Upper lobe of right lung (tissue), 1 donor: ENCODE data around the gene SPRR4. TPM values are rescaled to one million over a fixed set of nuclear protein-coding genes. Genes with fewer than 3 reads are reported as not detected.

ENCODE experiments used
- ATAC-seq: fragments of 200-7000 bp; cut with Tn5 transposase; one replicate; pipeline ENCODE4 v1.9.1; 2020; ENCODE audit warnings: mild to moderate bottlenecking, moderate library complexity
- DNase-seq: peaks from one replicate; pipeline ENCODE4 v3.0.0-alpha.2; 2020
- H3K27ac ChIP-seq: fragments of 200-600 bp; one replicate; pipeline ENCODE4 v1.8.0; 2022
- H3K27me3 ChIP-seq: fragments of 200-600 bp; one replicate; pipeline ENCODE4 v1.8.0; 2022; ENCODE audit warnings: mild to moderate bottlenecking
- H3K36me3 ChIP-seq: fragments of 200-600 bp; one replicate; pipeline ENCODE4 v1.8.0; 2022
- H3K4me1 ChIP-seq: fragments of 200-600 bp; one replicate; pipeline ENCODE4 v1.8.0; 2022
- H3K4me3 ChIP-seq: fragments of 200-600 bp; one replicate; pipeline ENCODE4 v1.8.0; 2022; ENCODE audit warnings: mild to moderate bottlenecking
- H3K9me3 ChIP-seq: fragments of 200-600 bp; one replicate; pipeline ENCODE4 v1.8.0; 2022
- CTCF ChIP-seq: fragments of 200-600 bp; IDR thresholded peaks from one replicate; pipeline ENCODE4 v1.8.0; 2022; ENCODE audit warnings: antibody characterized with exemption
- intact Hi-C: fragments of 100-400 bp; cut with DNase I; formaldehyde crosslinking; loops from one replicate; pipeline ENCODE4 v1.11.0; 2022
- total RNA-seq: library from RNA; stranded (reverse); fragmentation: NEBNext Ultra II Directional; extraction: Animal tissue kit (Norgen Biotek cat#: 25700); gene quantifications from one replicate; pipeline ENCODE4 v1.2.1, GENCODE V29; 2021
- donor health status: DM: no; HTN: yes; CAD: no; lungs with severe emphysema.

Gene SPRR4
- total RNA-seq, 1 donor from 2014 or later: not detected

- Histone ChIP-seq H3K36me3 (no peaks in the 10 kb centered on the region), H3K27ac (no peak overlapping the region), H3K4me1 (no peaks in the 10 kb centered on the region), H3K9me3 (no peaks in the 10 kb centered on the region), H3K27me3 (no peaks in the 10 kb centered on the region), H3K4me3 (no peak overlapping the region)
- DNase-seq: no peak
- no peak for TF ChIP-seq CTCF
- intact Hi-C loops: no loop called here
- peak; percentile 12 for ATAC-seq
Measured at GRCh38 chr1:152960452-152961044, 9.9 kb upstream of the SPRR4 start.

GRCh38 chr1:152961226-152961891 lies 9.1 kb upstream of the SPRR4 start:
- no peak for TF ChIP-seq CTCF
- Histone ChIP-seq H3K27me3 (no peaks in the 10 kb centered on the region), H3K27ac (no peak overlapping the region), H3K9me3 (no peaks in the 10 kb centered on the region), H3K4me1 (no peaks in the 10 kb centered on the region), H3K36me3 (no peaks in the 10 kb centered on the region), H3K4me3 (no peak overlapping the region)
- intact Hi-C loops: no loop called here
- no peak for DNase-seq
- ATAC-seq: no peak

GRCh38 chr1:152962876-152963415 lies 7.5 kb upstream of the SPRR4 start:
- no peaks in the 10 kb centered on the region for H3K27me3 ChIP-seq
- H3K4me1 ChIP-seq: no peaks in the 10 kb centered on the region
- intact Hi-C loops: no loop called here
- H3K27ac ChIP-seq: no peak overlapping the region
- DNase-seq (no peak), ATAC-seq (no peak)
- no peaks in the 10 kb centered on the region for H3K36me3 ChIP-seq
- H3K4me3 ChIP-seq: no peak overlapping the region
- H3K9me3 ChIP-seq: no peaks in the 10 kb centered on the region
- no peak for TF ChIP-seq CTCF

- TF ChIP-seq CTCF: no peak
- DNase-seq (no peak), ATAC-seq (no peak)
- Histone ChIP-seq H3K36me3 (no peaks in the 10 kb centered on the region), H3K9me3 (no peaks in the 10 kb centered on the region), H3K27ac (no peak overlapping the region), H3K4me1 (no peaks in the 10 kb centered on the region), H3K27me3 (no peaks in the 10 kb centered on the region), H3K4me3 (no peak overlapping the region)
- intact Hi-C loops: no loop called here
Measured at GRCh38 chr1:152964536-152964935, 5.9 kb upstream of the SPRR4 start.

GRCh38 chr1:152965853-152966252 lies 4.6 kb upstream of the SPRR4 start:
- Histone ChIP-seq H3K27me3 (no peaks in the 10 kb centered on the region), H3K36me3 (no peaks in the 10 kb centered on the region), H3K4me3 (no peak overlapping the region), H3K27ac (no peak overlapping the region), H3K9me3 (no peaks in the 10 kb centered on the region), H3K4me1 (no peaks in the 10 kb centered on the region)
- TF ChIP-seq CTCF: no peak
- ATAC-seq (no peak), DNase-seq (no peak)
- intact Hi-C loops: no loop called here
